NCI-H2196 (cell line): ENCODE results near the gene SLC22A3.

Experiments used
- DNase-seq: peaks from one replicate; lab custom pipeline; 2025; ENCODE audit not compliant: unreplicated experiment; lab: John Stamatoyannopoulos, UW

SLC22A3 gene

GRCh38 chr6:160487116-160487515 lies 138.9 kb downstream of the SLC22A3 start:
- no peak for DNase-seq

GRCh38 chr6:160489091-160489490 lies 140.9 kb downstream of the SLC22A3 start:
- no peak for DNase-seq

GRCh38 chr6:160494576-160494975 lies 146.4 kb downstream of the SLC22A3 start:
- DNase-seq: no peak

GRCh38 chr6:160500639-160501038 lies 152.5 kb downstream of the SLC22A3 start:
- DNase-seq: no peak
